Fibroblast of lung (primary cell): ENCODE results near the gene RBM17.

Experiments
- CTCF ChIP-seq, 2 donors: IDR thresholded peaks in 1 of 2; conservative IDR thresholded peaks in 1 of 2; 1 replicate in 1 of 2; 2 replicates in 1 of 2; pipeline ENCODE4 v1.5.1; 2011 to 2012; ENCODE audit warnings: low read length in 2 of 2, control low read depth in 1 of 2, inconsistent platforms in 1 of 2, low read depth in 1 of 2, mild to moderate bottlenecking in 1 of 2
- EZH2 ChIP-seq: IDR thresholded peaks from 2 replicates; pipeline ENCODE4 v1.5.1; 2012; ENCODE audit warnings: low read length, control low read depth, mild to moderate bottlenecking; ENCODE audit errors: missing control alignments

GRCh38 chr10:6136215-6137201 is 47.7 kb downstream of the RBM17 start:
- TF ChIP-seq EZH2 (no peak), CTCF (conservative IDR thresholded peaks at IDR 0.05 in 1 of 2, IDR thresholded peaks at IDR 0.05 in 1 of 2; ENCODE audit: low read depth in 1 of 2, low read length in 2 of 2) (peak in 1 of 2 donors; percentile 7)
